Measurements from ENCODE around the gene CCDC30. TPM values are rescaled to one million over a fixed set of nuclear protein-coding genes. Genes with fewer than 3 reads are reported as not detected.

The CCDC30 gene
- total and polyA plus RNA-seq, 10 of the 15 experiments (the other 5 are each of a cell fraction or from before 2014, with no cell fraction given): 0.46 to 1.8 (median 1.0) TPM

DNA sequence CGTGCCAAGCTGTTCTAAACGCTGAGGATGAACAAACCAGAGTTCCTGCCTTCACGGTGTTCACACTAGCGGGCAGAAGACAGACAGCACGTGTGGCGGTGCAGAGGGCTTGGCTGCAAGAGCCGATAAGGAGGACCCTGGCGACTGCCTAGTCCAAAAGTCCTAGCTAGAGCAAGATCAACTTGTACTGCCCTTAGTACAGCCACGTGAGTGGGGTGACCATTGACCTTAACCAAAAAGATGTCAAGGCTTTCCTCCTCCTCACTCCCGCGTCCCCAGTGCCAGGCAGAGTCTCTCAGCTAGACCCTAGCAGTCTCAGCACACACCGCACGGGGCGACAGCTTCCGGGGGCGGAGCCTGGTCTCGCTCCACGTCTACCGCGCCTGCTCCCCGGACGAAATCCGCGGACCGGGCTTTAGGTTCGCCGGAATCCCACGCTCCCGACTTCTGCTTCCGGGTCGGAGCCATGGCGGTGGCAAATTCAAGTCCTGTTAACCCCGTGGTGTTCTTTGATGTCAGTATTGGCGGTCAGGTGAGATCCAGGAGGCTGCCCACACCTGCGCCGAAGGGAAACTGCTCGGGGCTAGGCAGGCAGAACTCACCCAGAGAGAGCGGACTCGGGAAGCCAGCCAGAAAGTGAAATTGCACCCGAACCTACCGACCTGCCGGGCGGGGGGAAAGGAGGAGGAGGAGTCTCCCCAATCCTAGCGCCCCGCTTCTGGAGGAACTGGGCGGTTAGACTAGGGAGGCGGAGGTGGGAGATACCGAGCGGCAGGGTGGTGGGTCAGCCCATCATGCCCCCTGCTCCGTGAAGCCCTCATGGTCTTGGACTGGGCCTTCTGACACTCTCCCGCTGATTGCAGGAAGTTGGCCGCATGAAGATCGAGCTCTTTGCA is 195.1 kb downstream of the CCDC30 start, which contains the start of gene PPIH (continued):
- TF ChIP-seq, protein P1, sequence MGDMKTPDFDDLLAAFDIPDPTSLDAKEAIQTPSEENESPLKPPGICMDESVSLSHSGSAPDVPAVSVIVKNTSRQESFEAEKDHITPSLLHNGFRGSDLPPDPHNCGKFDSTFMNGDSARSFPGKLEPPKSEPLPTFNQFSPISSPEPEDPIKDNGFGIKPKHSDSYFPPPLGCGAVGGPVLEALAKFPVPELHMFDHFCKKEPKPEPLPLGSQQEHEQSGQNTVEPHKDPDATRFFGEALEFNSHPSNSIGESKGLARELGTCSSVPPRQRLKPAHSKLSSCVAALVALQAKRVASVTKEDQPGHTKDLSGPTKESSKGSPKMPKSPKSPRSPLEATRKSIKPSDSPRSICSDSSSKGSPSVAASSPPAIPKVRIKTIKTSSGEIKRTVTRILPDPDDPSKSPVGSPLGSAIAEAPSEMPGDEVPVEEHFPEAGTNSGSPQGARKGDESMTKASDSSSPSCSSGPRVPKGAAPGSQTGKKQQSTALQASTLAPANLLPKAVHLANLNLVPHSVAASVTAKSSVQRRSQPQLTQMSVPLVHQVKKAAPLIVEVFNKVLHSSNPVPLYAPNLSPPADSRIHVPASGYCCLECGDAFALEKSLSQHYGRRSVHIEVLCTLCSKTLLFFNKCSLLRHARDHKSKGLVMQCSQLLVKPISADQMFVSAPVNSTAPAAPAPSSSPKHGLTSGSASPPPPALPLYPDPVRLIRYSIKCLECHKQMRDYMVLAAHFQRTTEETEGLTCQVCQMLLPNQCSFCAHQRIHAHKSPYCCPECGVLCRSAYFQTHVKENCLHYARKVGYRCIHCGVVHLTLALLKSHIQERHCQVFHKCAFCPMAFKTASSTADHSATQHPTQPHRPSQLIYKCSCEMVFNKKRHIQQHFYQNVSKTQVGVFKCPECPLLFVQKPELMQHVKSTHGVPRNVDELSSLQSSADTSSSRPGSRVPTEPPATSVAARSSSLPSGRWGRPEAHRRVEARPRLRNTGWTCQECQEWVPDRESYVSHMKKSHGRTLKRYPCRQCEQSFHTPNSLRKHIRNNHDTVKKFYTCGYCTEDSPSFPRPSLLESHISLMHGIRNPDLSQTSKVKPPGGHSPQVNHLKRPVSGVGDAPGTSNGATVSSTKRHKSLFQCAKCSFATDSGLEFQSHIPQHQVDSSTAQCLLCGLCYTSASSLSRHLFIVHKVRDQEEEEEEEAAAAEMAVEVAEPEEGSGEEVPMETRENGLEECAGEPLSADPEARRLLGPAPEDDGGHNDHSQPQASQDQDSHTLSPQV (IDR thresholded peaks at IDR 0.05): no peak
- TF ChIP-seq TCF12 (IDR thresholded peaks at IDR 0.05; ENCODE audit: low read depth, low read length) (peak; percentile 43), RAD51 (IDR thresholded peaks at IDR 0.05) (peak; percentile 4; the same call in 1 of the 2 replicates), ZBED1 (IDR thresholded peaks at IDR 0.05; ENCODE audit: borderline replicate concordance) (no peak), CEBPB (IDR thresholded peaks at IDR 0.05; ENCODE audit: borderline replicate concordance in 1 of 2, low read depth in 2 of 2, low read length in 2 of 2) (no peak), PAX5 (IDR thresholded peaks at IDR 0.05; ENCODE audit: borderline replicate concordance, low read depth, low read length) (peak; percentile 78), ZNF207 (IDR thresholded peaks at IDR 0.05; ENCODE audit: borderline replicate concordance) (peak; percentile 97), BACH1 (IDR thresholded peaks at IDR 0.05; ENCODE audit: borderline replicate concordance) (peak; percentile 60; the same call in 1 of the 2 replicates), CBFB (IDR thresholded peaks at IDR 0.05; ENCODE audit: low read depth) (peak; percentile 74), RBBP5 (conservative IDR thresholded peaks at IDR 0.05) (no peak)
- TF ChIP-seq, protein P2, sequence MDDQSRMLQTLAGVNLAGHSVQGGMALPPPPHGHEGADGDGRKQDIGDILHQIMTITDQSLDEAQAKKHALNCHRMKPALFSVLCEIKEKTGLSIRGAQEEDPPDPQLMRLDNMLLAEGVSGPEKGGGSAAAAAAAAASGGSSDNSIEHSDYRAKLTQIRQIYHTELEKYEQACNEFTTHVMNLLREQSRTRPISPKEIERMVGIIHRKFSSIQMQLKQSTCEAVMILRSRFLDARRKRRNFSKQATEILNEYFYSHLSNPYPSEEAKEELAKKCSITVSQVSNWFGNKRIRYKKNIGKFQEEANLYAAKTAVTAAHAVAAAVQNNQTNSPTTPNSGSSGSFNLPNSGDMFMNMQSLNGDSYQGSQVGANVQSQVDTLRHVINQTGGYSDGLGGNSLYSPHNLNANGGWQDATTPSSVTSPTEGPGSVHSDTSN (IDR thresholded peaks at IDR 0.05; ENCODE audit: insufficient replicate concordance, low read depth, low read length): peak; percentile 5
- TF ChIP-seq, protein P3, sequence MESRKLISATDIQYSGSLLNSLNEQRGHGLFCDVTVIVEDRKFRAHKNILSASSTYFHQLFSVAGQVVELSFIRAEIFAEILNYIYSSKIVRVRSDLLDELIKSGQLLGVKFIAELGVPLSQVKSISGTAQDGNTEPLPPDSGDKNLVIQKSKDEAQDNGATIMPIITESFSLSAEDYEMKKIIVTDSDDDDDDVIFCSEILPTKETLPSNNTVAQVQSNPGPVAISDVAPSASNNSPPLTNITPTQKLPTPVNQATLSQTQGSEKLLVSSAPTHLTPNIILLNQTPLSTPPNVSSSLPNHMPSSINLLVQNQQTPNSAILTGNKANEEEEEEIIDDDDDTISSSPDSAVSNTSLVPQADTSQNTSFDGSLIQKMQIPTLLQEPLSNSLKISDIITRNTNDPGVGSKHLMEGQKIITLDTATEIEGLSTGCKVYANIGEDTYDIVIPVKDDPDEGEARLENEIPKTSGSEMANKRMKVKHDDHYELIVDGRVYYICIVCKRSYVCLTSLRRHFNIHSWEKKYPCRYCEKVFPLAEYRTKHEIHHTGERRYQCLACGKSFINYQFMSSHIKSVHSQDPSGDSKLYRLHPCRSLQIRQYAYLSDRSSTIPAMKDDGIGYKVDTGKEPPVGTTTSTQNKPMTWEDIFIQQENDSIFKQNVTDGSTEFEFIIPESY (IDR thresholded peaks at IDR 0.05): no peak
- TF ChIP-seq, protein P4, sequence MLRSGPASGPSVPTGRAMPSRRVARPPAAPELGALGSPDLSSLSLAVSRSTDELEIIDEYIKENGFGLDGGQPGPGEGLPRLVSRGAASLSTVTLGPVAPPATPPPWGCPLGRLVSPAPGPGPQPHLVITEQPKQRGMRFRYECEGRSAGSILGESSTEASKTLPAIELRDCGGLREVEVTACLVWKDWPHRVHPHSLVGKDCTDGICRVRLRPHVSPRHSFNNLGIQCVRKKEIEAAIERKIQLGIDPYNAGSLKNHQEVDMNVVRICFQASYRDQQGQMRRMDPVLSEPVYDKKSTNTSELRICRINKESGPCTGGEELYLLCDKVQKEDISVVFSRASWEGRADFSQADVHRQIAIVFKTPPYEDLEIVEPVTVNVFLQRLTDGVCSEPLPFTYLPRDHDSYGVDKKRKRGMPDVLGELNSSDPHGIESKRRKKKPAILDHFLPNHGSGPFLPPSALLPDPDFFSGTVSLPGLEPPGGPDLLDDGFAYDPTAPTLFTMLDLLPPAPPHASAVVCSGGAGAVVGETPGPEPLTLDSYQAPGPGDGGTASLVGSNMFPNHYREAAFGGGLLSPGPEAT (IDR thresholded peaks at IDR 0.05; ENCODE audit: low read depth): peak; percentile 91
- TF ChIP-seq, protein P5, sequence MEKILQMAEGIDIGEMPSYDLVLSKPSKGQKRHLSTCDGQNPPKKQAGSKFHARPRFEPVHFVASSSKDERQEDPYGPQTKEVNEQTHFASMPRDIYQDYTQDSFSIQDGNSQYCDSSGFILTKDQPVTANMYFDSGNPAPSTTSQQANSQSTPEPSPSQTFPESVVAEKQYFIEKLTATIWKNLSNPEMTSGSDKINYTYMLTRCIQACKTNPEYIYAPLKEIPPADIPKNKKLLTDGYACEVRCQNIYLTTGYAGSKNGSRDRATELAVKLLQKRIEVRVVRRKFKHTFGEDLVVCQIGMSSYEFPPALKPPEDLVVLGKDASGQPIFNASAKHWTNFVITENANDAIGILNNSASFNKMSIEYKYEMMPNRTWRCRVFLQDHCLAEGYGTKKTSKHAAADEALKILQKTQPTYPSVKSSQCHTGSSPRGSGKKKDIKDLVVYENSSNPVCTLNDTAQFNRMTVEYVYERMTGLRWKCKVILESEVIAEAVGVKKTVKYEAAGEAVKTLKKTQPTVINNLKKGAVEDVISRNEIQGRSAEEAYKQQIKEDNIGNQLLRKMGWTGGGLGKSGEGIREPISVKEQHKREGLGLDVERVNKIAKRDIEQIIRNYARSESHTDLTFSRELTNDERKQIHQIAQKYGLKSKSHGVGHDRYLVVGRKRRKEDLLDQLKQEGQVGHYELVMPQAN (conservative IDR thresholded peaks at IDR 0.05): peak; percentile 99

Data from GM12878 (cell line).